CD1c-positive myeloid dendritic cell (primary cell): ENCODE results near the gene PTPN6.

Experiments
- DNase-seq: peaks from one replicate; pipeline ENCODE4 v3.0.0-alpha.2; 2016; ENCODE audit errors: extremely low spot score

Gene PTPN6

DNA sequence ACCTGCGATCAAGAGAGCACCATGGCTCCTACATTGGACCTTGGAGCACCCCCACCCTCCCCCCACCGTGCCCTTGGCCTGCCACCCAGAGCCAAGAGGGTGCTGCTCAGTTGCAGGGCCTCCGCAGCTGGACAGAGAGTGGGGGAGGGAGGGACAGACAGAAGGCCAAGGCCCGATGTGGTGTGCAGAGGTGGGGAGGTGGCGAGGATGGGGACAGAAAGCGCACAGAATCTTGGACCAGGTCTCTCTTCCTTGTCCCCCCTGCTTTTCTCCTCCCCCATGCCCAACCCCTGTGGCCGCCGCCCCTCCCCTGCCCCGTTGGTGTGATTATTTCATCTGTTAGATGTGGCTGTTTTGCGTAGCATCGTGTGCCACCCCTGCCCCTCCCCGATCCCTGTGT is 9.4 kb upstream of the PTPN6 start:
- no peak for DNase-seq

DNA sequence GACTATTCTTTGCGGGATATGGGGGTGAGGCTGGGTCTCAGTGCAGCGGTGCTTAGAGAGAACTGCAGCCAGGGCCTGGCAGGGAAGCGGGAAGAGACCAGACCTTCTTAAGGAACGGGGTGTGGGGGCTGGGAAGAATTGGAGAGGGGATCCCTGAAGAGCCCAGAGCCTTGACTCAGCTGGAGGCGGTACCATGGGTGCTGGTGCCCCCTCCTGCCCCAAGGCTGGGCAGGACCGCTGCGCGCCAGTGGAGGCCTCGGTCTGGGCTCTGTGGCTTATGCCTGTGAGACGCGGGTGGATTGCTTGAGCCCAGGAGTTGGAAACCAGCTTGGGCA is 8.9 kb upstream of the PTPN6 start:
- DNase-seq = no peak

DNA sequence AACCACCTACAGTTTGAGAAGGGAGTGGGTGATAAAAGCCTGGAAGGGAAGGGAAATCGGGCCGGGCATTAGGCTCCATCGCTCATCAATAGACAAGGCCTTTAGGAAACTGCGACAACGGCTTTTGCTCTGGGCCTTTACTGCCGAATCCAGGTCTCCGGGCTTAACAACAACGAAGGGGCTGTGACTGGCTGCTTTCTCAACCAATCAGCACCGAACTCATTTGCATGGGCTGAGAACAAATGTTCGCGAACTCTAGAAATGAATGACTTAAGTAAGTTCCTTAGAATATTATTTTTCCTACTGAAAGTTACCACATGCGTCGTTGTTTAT is 7.8 kb upstream of the PTPN6 start:
- DNase-seq = peak; percentile 93

DNA sequence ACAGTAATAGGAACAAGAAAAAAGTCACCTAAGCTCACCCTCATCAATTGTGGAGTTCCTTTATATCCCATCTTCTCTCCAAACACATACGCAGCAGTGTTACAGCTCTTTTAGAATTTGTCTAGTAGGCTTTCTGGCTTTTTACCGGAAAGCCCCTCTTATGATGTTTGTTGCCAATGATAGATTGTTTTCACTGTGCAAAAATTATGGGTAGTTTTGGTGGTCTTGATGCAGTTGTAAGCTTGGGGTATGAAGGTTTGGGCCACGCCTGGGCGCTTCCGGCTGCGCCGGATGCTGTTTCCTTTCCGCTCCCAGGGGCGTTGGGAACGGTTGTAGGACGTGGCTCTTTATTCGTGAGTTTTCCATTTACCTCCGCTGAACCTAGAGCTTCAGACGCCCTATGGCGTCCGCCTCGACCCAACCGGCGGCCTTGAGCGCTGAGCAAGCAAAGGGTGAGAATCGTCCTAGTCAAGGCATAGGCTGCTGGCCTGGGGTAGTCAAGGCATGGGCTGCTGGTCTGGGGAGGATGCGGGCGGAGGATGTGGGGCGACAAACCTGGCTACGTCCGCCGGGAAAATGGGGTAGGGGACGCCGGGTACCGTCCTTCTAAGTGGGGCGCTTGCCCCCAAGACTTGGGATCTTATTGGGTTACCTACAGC is 7.3 kb upstream of the PTPN6 start, which contains the start of the genes C12orf57 and RNU7-1:
C12orf57 (plus strand) TSS at position 301 of the 659 bp plus-strand sequence; CDS start at position 401, 100 bp downstream.
RNU7-1 (plus strand) TSS at position 95 of the 659 bp plus-strand sequence.
- DNase-seq = peak; percentile 92

DNA sequence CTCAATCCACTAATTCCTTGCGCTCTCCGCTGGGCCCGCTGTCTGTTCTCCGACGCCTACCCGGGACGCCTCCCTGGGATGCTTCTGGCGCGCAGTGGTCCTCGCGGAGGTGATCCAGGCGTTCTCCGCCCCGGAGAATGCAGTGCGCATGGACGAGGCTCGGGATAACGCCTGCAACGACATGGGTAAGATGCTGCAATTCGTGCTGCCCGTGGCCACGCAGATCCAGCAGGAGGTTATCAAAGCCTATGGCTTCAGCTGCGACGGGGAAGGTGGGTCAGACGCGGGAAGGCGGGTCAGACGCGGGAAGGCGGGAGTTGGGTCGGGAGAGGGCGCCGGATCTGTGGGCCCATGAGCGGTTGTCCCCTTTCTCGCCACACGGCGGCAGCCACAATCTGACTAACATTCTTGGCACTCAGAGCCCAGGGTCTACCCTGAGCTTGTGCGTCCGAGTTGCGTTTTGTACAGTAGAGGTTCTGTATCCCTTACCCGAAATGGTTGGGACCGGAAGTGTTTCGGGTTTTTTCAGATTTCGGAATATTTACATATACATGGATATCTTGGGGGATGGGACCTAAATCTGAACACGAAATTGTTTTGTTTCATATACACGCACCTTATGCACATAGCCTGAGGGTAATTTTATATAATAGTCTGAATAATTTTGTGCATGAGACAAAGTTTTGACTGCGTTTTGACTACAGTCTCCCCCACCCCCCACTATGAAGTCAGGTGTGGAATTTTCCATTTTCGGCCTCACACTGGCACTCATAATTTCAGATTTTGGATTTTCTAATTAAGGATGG is 6.6 kb upstream of the PTPN6 start:
- DNase-seq = peak; percentile 94

DNA sequence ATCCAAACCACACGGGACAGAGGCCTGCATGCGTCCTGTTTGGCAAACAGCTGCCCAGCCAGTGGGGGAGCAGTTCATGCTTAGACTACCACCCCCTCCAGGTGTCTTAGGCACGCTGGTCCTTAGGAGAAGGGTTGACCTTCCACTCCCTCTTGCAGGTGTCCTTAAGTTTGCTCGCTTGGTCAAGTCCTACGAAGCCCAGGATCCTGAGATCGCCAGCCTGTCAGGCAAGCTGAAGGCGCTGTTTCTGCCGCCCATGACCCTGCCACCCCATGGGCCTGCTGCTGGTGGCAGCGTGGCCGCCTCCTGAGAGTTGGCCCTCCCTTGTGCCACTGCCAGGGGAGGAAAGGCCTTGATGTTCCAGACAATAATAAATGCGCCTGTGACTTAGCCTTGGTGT is 5.5 kb upstream of the PTPN6 start:
- no peak for DNase-seq

DNA sequence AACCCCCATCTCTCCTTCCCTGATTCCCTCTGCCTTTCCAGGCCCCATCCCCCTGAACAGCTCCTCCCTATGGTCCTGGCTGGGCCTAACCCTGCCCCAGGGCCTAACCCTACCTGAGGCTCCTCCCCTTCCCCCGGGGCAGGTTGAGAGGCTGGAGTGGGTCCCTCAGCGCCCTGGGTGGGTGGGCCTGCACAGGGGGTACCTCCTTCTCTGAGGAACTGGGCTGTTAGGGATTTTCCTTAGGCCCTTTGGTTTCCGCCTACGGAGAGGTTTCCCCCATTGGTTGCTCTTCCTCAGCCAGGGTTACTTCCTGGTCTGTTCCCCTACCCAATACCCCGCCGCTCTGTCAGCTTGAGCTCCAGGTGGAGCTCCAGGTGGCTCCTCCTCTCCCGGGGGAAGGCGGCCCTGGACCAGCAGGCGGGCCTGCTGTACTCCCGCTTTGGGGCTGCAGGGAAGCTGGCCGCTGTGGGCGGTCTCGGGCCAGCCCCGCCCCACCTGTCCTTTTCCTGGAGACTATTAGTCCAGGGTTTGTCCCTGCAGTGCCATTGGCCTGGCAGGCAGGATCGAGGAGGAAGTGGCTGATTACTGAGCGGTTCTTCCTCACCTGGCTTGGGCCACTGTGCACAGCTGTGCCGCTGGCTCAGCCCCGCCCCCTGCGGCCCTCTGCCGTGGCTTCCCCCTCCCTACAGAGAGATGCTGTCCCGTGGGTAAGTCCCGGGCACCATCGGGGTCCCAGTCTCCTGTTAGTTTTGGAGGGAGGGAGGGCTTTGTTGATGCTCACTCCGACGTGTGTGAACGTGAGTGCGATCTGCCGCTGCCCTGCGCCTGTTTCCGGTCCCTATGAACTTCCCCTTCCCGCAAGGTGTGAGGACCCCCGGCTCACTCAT is 4.9 kb upstream of the PTPN6 start:
- peak; percentile 71 for DNase-seq

DNA sequence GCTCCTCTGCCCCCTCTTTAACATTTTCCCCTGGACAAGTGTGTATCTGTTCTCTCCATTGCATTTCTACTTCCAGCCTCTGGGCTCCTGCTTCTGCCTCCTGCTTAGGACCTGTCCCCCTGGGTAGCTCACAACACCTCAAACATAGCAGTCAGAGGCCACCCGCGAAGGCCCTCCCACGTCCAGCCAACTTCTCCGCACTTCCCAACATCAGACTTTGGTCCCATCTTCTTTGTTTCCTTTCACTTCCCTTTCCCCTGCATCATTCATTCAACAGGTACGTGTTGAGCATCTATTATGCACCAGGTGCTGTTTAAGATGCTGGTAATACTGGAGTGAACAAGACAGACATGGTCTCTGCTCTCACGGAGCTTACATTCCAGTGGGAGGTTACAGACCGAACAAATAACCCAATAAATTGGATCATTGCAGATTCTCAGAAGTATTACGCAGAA is 4.2 kb upstream of the PTPN6 start:
- DNase-seq = no peak

DNA sequence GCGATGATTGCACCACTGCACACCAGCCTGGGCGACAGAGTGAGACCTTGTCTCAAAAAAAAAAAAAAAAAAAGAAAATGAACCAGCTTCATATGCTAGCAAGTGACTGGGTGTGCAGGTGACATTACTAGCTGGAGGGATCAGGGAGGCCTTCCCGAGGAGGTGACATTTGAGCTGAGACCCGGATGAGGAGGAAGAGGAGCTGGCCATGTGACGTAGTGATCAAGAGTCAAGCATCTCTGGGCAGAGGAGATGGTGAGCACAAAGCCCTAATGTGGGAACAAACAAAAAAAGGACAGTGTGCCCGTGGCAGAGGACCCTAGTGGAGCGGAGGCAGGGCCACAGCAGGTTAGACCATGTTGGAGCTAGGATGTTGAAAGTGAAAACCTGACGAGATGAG is 3.5 kb upstream of the PTPN6 start:
- DNase-seq = no peak

DNA sequence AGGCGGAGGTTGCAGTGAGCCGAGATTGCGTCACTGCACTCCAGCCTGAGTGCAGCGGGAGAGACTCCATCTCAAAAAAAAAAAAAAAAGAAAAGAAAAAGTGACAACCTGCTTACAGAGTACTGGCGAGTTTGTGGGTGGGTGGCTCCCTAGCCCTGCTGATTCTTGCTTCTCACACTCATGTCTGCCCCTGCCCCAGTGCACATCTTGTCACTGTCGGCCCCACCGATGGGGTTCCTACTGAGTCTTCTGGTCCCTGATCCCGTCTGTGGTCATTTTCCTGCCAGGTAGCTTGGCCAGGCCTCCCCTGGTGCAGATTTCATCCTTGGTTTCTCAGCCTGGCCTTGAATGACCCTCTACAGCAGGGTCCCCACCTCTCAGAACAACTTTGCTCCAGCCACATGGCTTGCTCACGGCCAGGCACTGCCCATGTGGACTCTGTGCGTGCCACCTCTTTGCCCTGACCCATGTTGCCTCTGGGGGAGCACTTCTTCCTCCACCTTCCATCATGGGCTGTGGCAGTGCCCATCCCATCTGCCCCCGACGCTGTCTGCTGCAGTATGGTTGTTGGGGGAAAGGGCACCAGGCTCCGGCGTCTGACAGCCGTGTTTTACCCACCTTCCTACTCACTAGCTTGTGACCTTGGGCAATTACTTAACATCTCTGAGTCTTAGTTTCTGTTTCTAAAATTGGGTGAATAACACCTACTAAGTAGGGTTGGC is 2.1 kb upstream of the PTPN6 start:
- DNase-seq = peak; percentile 76

DNA sequence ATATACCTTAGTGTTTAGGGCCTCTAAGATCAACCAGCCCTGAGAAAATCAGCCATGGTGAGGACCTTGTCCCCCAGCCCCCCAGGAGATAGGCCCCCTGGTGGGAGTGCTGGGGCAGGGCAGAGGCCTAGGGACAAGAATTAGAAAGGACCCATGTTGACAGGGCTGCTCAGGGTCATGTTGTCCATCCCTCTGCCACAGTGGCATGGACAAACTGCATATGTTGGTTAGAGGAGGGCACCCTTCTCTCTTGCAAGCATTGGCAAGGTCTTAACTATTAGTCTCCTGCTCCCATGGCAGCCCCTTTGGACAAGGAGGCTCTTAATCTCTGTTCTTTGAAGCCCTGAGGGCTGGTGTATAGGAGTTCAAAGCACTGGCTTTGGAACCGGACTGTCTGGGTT is 755 bp upstream of the PTPN6 start:
- no peak for DNase-seq

DNA sequence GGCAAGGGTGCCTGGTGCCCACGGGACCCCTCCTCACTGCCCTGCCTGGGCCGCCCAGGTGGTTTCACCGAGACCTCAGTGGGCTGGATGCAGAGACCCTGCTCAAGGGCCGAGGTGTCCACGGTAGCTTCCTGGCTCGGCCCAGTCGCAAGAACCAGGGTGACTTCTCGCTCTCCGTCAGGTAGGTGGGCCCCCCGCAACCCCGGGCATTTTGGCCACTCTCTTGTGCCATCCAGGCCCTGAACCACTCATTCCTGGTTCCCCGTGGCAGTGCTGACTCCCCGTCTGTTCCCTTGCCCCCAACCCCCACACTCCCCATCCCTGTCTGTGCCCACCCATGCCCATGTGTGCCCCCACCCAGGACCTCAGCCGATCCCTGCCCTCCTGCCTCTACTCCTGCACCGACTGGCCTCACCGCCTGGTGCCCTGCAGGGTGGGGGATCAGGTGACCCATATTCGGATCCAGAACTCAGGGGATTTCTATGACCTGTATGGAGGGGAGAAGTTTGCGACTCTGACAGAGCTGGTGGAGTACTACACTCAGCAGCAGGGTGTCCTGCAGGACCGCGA is 480 bp downstream of the PTPN6 start:
- DNase-seq = no peak

DNA sequence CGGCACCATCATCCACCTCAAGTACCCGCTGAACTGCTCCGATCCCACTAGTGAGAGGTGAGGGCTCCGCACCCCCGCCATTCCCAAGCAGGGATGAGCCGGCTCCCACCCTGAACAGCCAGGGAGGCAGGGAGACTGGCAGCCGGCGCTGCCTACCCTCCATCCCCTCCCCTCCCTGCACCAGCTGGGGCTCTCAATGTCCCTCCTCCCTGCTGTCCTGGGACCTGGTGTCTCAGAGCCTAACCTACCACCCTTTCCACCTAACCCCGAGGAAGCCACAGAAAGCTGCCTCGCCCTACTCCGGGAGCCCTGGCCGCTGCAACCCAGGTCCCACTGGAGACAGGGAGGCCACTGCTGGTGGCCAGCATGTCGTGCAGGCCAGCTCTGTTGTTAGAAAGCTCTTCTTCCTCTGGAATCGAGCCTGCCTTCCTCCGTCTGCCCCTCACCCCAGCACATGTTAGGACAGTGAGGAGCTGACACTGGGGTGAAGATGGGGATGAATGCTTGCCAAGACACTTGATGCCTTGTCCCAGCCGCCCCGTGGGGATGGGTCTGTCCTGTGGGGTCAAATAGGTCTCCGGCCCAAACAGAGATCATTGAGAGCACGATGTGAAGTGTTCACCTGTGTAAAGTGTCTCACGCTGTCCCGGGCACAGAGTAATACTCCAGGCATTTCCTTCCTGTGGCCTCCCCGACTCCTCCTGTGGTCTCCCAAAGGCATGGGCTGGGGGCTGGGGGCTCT is 1.1 kb downstream of the PTPN6 start:
- no peak for DNase-seq

DNA sequence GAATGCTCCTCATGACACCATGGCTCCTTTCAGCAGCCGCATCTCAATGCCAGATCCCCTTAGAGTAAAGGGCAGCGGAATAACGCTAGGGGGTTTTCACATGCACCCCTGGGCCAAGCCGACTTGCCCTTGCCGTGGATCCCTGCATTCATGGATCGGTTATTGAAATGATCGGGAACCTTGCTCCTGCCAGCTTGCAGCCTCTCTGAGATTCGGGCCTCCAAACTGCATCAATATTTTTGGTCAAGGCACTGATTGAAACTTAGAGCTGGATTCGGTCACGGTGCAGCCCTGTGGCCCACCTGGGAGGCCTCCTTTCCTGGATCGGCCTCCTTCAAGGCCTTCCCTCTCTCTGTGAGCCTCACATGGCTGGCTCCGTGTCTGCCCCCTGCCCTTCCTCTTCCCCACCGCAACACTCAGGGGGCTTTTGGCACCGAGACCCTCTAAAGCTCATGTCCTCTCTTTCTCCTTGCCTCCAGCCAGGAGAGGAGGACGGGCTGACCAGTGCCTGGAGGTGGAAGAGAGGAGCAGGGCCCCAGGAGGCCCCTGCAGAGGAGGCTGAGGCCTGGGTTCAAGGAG is 1.8 kb downstream of the PTPN6 start:
- no peak for DNase-seq

DNA sequence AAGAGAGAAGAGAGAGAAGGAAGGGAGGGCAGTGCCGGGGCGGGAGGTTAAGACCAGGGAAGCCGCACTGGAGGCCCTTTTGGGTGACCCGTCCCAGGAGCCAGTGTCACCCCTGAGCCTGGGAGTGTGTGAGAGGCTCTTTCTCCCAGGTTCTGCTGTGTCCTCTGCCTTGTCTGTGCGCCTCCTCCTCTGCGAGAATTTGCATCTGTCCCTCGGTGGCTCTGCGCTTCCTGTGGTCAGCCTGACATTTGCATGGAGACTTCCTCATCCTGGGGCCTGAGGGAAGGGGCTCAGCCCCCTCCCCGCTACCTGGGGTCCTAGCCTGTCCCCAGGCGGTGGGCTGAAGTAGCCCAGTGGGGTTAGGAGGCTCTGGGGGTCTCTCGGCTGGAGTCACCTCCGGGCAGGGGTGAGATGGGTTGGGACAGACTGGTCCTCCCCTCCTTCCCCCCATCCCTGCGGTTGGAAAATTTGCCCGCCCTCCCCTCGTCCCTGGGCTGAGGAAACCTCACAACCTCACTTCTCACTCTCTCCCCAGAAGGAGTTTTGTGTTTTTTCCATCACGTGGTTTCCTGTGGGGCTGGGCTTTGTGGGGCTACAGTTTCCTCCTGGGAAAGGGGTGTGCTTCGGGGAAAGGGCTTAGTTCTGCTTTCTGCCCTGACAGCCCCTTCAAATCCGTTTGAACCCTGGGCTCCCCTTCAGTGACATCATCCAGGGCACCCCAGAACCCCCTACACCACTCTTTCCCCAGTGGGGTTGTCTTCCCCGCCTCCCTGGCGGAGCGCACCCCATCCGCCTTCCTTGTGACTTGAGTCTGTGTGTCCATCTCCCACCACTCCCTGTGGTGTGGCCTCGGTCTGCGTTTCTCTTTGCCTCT is 2.5 kb downstream of the PTPN6 start:
- DNase-seq = peak; percentile 92

DNA sequence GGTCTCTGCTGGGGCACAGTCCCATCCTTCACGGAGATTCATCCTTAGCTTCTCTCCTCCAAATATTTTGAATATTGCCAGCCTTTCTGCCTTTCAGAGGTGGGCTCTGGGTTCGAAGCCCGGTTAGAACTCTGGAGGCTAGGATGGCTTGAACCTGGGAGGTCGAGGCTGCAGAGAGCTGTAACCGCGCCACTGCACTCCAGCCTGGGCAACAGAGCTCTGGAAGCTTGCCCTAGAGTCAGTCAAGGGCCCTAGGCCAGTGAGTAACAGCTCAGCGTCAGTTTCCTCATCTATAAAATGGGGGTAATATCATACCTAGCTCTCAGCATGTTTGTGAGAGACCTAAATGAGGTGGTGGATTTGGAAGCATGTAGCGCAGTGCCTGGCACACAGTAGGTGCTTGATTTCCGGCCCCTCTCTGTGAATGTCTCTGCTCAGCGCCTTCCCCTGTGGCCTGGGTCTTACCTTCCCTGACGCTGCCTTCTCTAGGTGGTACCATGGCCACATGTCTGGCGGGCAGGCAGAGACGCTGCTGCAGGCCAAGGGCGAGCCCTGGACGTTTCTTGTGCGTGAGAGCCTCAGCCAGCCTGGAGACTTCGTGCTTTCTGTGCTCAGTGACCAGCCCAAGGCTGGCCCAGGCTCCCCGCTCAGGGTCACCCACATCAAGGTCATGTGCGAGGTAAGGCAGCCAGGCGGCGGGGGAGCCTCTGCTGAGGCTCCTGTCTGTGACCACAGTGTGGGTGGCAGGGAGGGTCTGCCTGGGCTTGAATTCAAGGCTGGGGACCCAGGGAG is 3.4 kb downstream of the PTPN6 start:
- no peak for DNase-seq

DNA sequence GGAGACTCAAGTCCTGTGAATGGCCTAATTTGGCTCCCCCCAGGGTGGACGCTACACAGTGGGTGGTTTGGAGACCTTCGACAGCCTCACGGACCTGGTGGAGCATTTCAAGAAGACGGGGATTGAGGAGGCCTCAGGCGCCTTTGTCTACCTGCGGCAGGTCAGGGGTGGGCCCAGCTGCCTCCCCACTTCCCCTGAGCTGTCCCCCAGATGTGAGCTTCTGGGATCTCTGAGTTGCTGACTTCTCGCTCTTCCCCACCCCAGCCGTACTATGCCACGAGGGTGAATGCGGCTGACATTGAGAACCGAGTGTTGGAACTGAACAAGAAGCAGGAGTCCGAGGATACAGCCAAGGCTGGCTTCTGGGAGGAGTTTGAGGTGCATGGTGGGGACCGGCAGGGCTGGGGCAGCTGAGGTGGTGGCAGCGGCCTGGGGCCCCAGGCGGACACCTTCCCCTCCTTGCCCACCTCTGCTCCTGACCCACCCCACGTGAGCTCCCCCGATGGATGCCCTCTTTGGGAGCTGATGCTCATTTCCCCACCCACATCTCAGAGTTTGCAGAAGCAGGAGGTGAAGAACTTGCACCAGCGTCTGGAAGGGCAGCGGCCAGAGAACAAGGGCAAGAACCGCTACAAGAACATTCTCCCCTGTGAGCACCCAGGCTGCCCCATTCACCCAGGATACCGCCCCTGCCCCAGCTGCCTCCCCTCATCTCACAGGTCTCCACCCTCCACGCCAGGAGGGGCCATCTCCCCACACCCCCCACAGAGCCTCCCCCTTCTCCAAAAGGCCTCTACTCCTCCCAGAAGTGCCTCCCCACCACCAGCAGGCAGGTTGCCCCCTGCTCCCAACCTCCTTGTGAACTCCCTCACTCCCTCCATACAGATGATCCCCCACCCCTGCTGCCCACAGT is 4.2 kb downstream of the PTPN6 start:
- no peak for DNase-seq
